Measurements from ENCODE around the gene CYB5R4. TPM values are rescaled to one million over a fixed set of nuclear protein-coding genes. Genes with fewer than 3 reads are reported as not detected.

The CYB5R4 gene
- polyA plus RNA-seq, 1 of the 3 experiments (the other 2 are of a cell fraction): 3.3 TPM

- TF ChIP-seq ZBTB33 (IDR thresholded peaks at IDR 0.05; ENCODE audit: borderline replicate concordance, low read depth) (no peak), GATA2 (CRISPR knock-in tag; IDR thresholded peaks at IDR 0.05) (no peak)
Measured at GRCh38 chr6:83862776-83863471, 3.4 kb downstream of the CYB5R4 start (continued).

GRCh38 chr6:83867043-83867442, 7.6 kb downstream of the CYB5R4 start:
- Histone ChIP-seq H3K27me3 (ENCODE audit: insufficient read depth) (no peaks in the 10 kb centered on the region), H3K9ac (no peak overlapping the region), H3K27ac (ENCODE audit: low read depth in 2 of 2, low read length in 1 of 2) (no peak overlapping the region), H3K4me3 (ENCODE audit: low read depth in 2 of 2, low read length in 1 of 2) (no peak overlapping the region), H3K36me3 (replicated peaks in 1 of 2; ENCODE audit: control insufficient read depth in 1 of 2, insufficient read depth in 2 of 2, low read length in 1 of 2) (peaks cover 20 to 33% of the 10 kb centered on the region in 2 experiments), H3K9me3 (no peaks in the 10 kb centered on the region), H3K4me2 (no peak overlapping the region), H3K4me1 (ENCODE audit: control insufficient read depth in 1 of 2, insufficient read depth in 2 of 2, low read depth in 1 of 2, low read length in 1 of 2) (peaks cover 0 to 2% of the 10 kb centered on the region in 2 experiments; a peak in 1 of 4 replicates), H3K9me2 (no peaks in the 10 kb centered on the region), H2AFZ (ENCODE audit: low read depth) (no peak overlapping the region), H4K20me1 (ENCODE audit: insufficient read depth) (peaks cover 2% of the 10 kb centered on the region; the same call in 1 of the 2 replicates), H3F3A (replicated peaks; ENCODE audit: insufficient read depth) (peaks cover 4% of the 10 kb centered on the region), H3K79me2 (ENCODE audit: insufficient read depth) (peaks cover 8% of the 10 kb centered on the region)
- DNase-seq: no peak
- ChIA-PET POLR2A (no interaction called here), CTCF (no interaction called here)
- TF ChIP-seq MAX (IDR thresholded peaks at IDR 0.05; ENCODE audit: low read depth): no peak
- no peak for TF ChIP-seq IRF3 (IDR thresholded peaks at IDR 0.05; ENCODE audit: low read depth, low read length)
- TF ChIP-seq USF2 (IDR thresholded peaks at IDR 0.05; ENCODE audit: borderline replicate concordance, low read depth, low read length): no peak
- TF ChIP-seq SMC3 (IDR thresholded peaks at IDR 0.05; ENCODE audit: low read depth, low read length): no peak
- TF ChIP-seq REST (IDR thresholded peaks at IDR 0.05; ENCODE audit: low read depth, low read length): no peak
- no peak for TF ChIP-seq FOXJ3 (CRISPR knock-in tag; IDR thresholded peaks at IDR 0.05)
